HCT116 (cell line): Measurements from ENCODE around the gene CHAF1A. TPM values are rescaled to one million over a fixed set of nuclear protein-coding genes. Genes with fewer than 3 reads are reported as not detected.

Experiments
- ATAC-seq: fragments of 200-7000 bp; cut with Tn5 transposase; 2 replicates; pipeline ENCODE4 v1.9.1; 2020; ENCODE audit warnings: mild to moderate bottlenecking, moderate library complexity
- BruUV-seq: library from RNA; stranded (reverse); fragments of 400-500 nt; replicated peaks from 2 replicates; lab custom pipeline; 2021; lab: Mats Ljungman, UMichigan
- CTCF ChIA-PET: fragments of 300-600 bp; sonication (Branson Sonifier 250); formaldehyde crosslinking; loops from one replicate; lab custom pipeline; 2021; ENCODE audit warnings: antibody characterized with exemption; lab: Charles Lee
- POLR2A ChIA-PET: fragments of 300-600, 350-600 bp; sonication (Branson Sonifier 250); formaldehyde crosslinking; loops from one replicate; lab custom pipeline; 2021; ENCODE audit warnings: antibody characterized with exemption; lab: Charles Lee
- RAD21 ChIA-PET, 2 experiments: fragments of 300-600 bp; sonication (Branson Sonifier 250); formaldehyde crosslinking; loops; one replicate each; lab custom pipeline; 2023; ENCODE audit warnings: low total read pairs in 2 of 2; ENCODE audit not compliant: uncharacterized antibody in 2 of 2, unreplicated experiment in 2 of 2, low non-redundant PET in 1 of 2; lab: Charles Lee
- DNase-seq: peaks from one replicate; pipeline ENCODE4 v3.0.0-alpha.2; 2010; ENCODE audit warnings: low read depth, low spot score
- H2AFZ ChIP-seq: fragments of 200-600 bp; shearing (Covaris generic), sonication (generic); 2 replicates; pipeline ENCODE4 v1.6.1; 2017; ENCODE audit warnings: low read depth, mixed run types, mixed read lengths, antibody characterized with exemption, low read length; ENCODE audit not compliant: poor library complexity, severe bottlenecking
- H3K27ac ChIP-seq: 2 replicates; pipeline ENCODE4 v1.5.1; 2012; ENCODE audit warnings: low read depth, low read length
- H3K27me3 ChIP-seq: fragments of 200-600 bp; sonication (generic); 2 replicates; pipeline ENCODE4 v1.6.1; 2016; ENCODE audit warnings: mixed run types, low read length, mixed read lengths; ENCODE audit not compliant: insufficient read depth
- H3K36me3 ChIP-seq, 2 experiments: fragments of 200-500 bp in 1 of 2; fragments of 200-600 bp in 1 of 2; sonication (Bioruptor generic) in 1 of 2; sonication (generic) in 1 of 2; 2 replicates each; pipeline versions ENCODE4 v1.5.1 to v1.6.1; 2014 to 2016; ENCODE audit warnings: low read length in 2 of 2, inconsistent platforms in 1 of 2, mixed read lengths in 1 of 2, mixed run types in 1 of 2; ENCODE audit not compliant: insufficient read depth in 2 of 2, control insufficient read depth in 1 of 2
- H3K4me1 ChIP-seq, 2 experiments: fragments of 200-600 bp in 1 of 2; sonication (generic) in 1 of 2; 2 replicates each; pipeline versions ENCODE4 v1.5.1 to v1.6.1; 2012 to 2017; ENCODE audit warnings: low read length in 2 of 2, inconsistent platforms in 1 of 2, mild to moderate bottlenecking in 1 of 2, mixed read lengths in 1 of 2, mixed run types in 1 of 2, moderate library complexity in 1 of 2; ENCODE audit not compliant: insufficient read depth in 2 of 2, control insufficient read depth in 1 of 2
- H3K4me2 ChIP-seq: fragments of 200-600 bp; sonication (generic); 2 replicates; pipeline ENCODE4 v1.6.1; 2017; ENCODE audit warnings: mixed run types, low read length, mixed read lengths
- H3K4me3 ChIP-seq, 2 experiments: fragments of 200-600 bp in 1 of 2; sonication (generic) in 1 of 2; replicated peaks in 1 of 2; 2 replicates each; pipeline ENCODE4 v1.5.1; 2011 to 2016; ENCODE audit warnings: low read length in 2 of 2, control low read depth in 1 of 2, low read depth in 1 of 2, mild to moderate bottlenecking in 1 of 2, mixed read lengths in 1 of 2, mixed run types in 1 of 2
- H3K79me2 ChIP-seq: fragments of 200-600 bp; sonication (generic); 2 replicates; pipeline ENCODE4 v1.6.1; 2017; ENCODE audit warnings: mild to moderate bottlenecking, mixed run types, low read length, moderate library complexity, mixed read lengths; ENCODE audit not compliant: insufficient read depth
- H3K9ac ChIP-seq: fragments of 200-600 bp; sonication (generic); 2 replicates; pipeline ENCODE4 v1.6.1; 2016; ENCODE audit warnings: low read length, mixed read lengths
- H3K9me2 ChIP-seq: fragments of 200-600 bp; sonication (generic), shearing (Covaris generic); 2 replicates; pipeline ENCODE4 v1.6.1; 2017; ENCODE audit warnings: mixed run types, mild to moderate bottlenecking, moderate library complexity; ENCODE audit not compliant: insufficient read depth
- H3K9me3 ChIP-seq, 2 experiments: fragments of 200-500 bp in 1 of 2; fragments of 200-600 bp in 1 of 2; sonication (Bioruptor generic) in 1 of 2; sonication (generic) in 1 of 2; 2 replicates each; pipeline ENCODE4 v1.6.1; 2014 to 2017; ENCODE audit warnings: low read length in 2 of 2, mixed read lengths in 2 of 2, inconsistent platforms in 1 of 2, low read depth in 1 of 2, mild to moderate bottlenecking in 1 of 2, mixed run types in 1 of 2, moderate library complexity in 1 of 2; ENCODE audit not compliant: control insufficient read depth in 1 of 2, insufficient read depth in 1 of 2
- H4K20me1 ChIP-seq: fragments of 200-600 bp; sonication (generic), shearing (Covaris generic); 2 replicates; pipeline ENCODE4 v1.6.1; 2017; ENCODE audit warnings: mixed run types, mild to moderate bottlenecking, moderate library complexity; ENCODE audit not compliant: insufficient read depth
- CEBPB ChIP-seq: IDR thresholded peaks from 2 replicates; pipeline ENCODE4 v1.6.1; 2012; ENCODE audit warnings: low read depth
- EGR1 ChIP-seq: IDR thresholded peaks from 2 replicates; pipeline ENCODE4 v1.6.1; 2012; ENCODE audit warnings: low read depth
- ELF1 ChIP-seq: IDR thresholded peaks from 2 replicates; pipeline ENCODE4 v1.6.1; 2012; ENCODE audit warnings: low read depth, borderline replicate concordance
- EZH2 ChIP-seq: fragments of 200-600 bp; sonication (generic); IDR thresholded peaks from 2 replicates; pipeline ENCODE4 v1.6.1; 2017; ENCODE audit warnings: antibody characterized with exemption, mixed run types
- EZH2phosphoT487 ChIP-seq: fragments of 200-600 bp; IDR thresholded peaks from 2 replicates; pipeline ENCODE4 v1.6.1; 2018; ENCODE audit warnings: antibody characterized with exemption, borderline replicate concordance
- FOSL1 ChIP-seq: IDR thresholded peaks from 2 replicates; pipeline ENCODE4 v1.6.1; 2012; ENCODE audit warnings: low read depth
- JUND ChIP-seq: IDR thresholded peaks from 2 replicates; pipeline ENCODE4 v1.6.1; 2012
- POLR2A ChIP-seq: IDR thresholded peaks from 2 replicates; pipeline ENCODE4 v1.7.0; 2011; ENCODE audit warnings: borderline replicate concordance; ENCODE audit not compliant: insufficient read depth, insufficient read length; ENCODE audit errors: extremely low read depth
- SP1 ChIP-seq: IDR thresholded peaks from 2 replicates; pipeline ENCODE4 v1.6.1; 2012; ENCODE audit warnings: low read depth
- SRF ChIP-seq: IDR thresholded peaks from 2 replicates; pipeline ENCODE4 v1.6.1; 2012; ENCODE audit warnings: low read depth
- YY1 ChIP-seq: IDR thresholded peaks from 2 replicates; pipeline ENCODE4 v1.6.1; 2011; ENCODE audit warnings: low read length, low read depth, moderate library complexity, mild to moderate bottlenecking; ENCODE audit not compliant: insufficient replicate concordance; ENCODE audit errors: extremely low read depth
- ZFX ChIP-seq: fragments of 450-650 bp; IDR thresholded peaks from 2 replicates; pipeline ENCODE4 v1.6.1; 2017
- ZNF274 ChIP-seq: fragments of 200-500 bp; sonication (Bioruptor generic); IDR thresholded peaks from 2 replicates; pipeline ENCODE4 v1.6.1; 2014; ENCODE audit warnings: mild to moderate bottlenecking, low read depth, low read length, inconsistent platforms
- intact Hi-C: fragments of 100-400 bp; cut with micrococcal nuclease; formaldehyde crosslinking; loops from 2 replicates; pipeline ENCODE4 v1.10.0; 2022
- total RNA-seq: library from RNA; stranded (reverse); gene quantifications from one replicate; pipeline ENCODE4 v1.2.1, GENCODE V29; 2021; ENCODE audit not compliant: unreplicated experiment
- TF ChIP-seq, protein P1 (sequence below): IDR thresholded peaks from 2 replicates; pipeline ENCODE4 v1.6.1; 2011; ENCODE audit warnings: mild to moderate bottlenecking, low read length, moderate library complexity; ENCODE audit not compliant: insufficient replicate concordance; ENCODE audit errors: extremely low read depth
- TF ChIP-seq, protein P2 (sequence below): IDR thresholded peaks from 2 replicates; pipeline ENCODE4 v1.6.1; 2012
- TF ChIP-seq, protein P3 (sequence below): IDR thresholded peaks from 2 replicates; pipeline ENCODE4 v1.6.1; 2012; ENCODE audit warnings: low read depth

Gene CHAF1A
- total RNA-seq, 1 experiment from 2014 or later: 69.9 TPM

DNA sequence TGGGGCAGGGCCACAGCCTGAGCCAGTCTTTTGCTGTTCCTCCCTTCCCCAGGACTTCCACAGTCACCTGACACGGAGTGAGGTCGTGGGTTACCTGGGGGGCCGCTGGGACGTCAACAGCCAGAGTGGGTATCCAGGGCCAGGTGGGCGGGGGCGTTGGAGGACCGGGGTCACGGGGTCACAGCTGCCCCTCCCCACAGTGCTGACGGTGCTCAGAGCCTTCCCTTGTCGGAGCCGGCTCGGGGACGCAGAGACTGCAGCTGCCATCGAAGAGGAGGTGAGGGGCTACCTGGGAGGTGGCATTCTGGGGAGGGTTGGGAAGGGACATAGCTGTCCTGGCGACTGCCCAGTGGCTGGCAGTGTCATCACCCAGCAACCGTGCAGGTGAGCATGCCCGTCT, 47.5 kb upstream of the CHAF1A start:
- Histone ChIP-seq H2AFZ (no peak overlapping the region), H3K79me2 (no peaks in the 10 kb centered on the region), H3K4me3 (no peak overlapping the region), H3K9me2 (no peaks in the 10 kb centered on the region), H3K36me3 (peaks cover 3 to 4% of the 10 kb centered on the region in 2 experiments; a peak in 2 of 4 replicates), H4K20me1 (no peaks in the 10 kb centered on the region), H3K4me2 (no peak overlapping the region), H3K27ac (no peak overlapping the region), H3K4me1 (no peaks in the 10 kb centered on the region), H3K9ac (no peak overlapping the region), H3K27me3 (no peaks in the 10 kb centered on the region), H3K9me3 (no peaks in the 10 kb centered on the region)
- ATAC-seq (no peak), DNase-seq (no peak)
- no peak for TF ChIP-seq FOSL1
- no peak for TF ChIP-seq EZH2
- no peak for TF ChIP-seq CEBPB
- TF ChIP-seq EGR1: no peak
- TF ChIP-seq SP1: no peak
- TF ChIP-seq ZFX: no peak
- TF ChIP-seq, protein P1, sequence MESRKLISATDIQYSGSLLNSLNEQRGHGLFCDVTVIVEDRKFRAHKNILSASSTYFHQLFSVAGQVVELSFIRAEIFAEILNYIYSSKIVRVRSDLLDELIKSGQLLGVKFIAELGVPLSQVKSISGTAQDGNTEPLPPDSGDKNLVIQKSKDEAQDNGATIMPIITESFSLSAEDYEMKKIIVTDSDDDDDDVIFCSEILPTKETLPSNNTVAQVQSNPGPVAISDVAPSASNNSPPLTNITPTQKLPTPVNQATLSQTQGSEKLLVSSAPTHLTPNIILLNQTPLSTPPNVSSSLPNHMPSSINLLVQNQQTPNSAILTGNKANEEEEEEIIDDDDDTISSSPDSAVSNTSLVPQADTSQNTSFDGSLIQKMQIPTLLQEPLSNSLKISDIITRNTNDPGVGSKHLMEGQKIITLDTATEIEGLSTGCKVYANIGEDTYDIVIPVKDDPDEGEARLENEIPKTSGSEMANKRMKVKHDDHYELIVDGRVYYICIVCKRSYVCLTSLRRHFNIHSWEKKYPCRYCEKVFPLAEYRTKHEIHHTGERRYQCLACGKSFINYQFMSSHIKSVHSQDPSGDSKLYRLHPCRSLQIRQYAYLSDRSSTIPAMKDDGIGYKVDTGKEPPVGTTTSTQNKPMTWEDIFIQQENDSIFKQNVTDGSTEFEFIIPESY: no peak
- TF ChIP-seq ELF1: no peak
- TF ChIP-seq YY1: no peak
- TF ChIP-seq ZNF274: no peak
- TF ChIP-seq, protein P2, sequence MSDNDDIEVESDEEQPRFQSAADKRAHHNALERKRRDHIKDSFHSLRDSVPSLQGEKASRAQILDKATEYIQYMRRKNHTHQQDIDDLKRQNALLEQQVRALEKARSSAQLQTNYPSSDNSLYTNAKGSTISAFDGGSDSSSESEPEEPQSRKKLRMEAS: no peak
- TF ChIP-seq, protein P3, sequence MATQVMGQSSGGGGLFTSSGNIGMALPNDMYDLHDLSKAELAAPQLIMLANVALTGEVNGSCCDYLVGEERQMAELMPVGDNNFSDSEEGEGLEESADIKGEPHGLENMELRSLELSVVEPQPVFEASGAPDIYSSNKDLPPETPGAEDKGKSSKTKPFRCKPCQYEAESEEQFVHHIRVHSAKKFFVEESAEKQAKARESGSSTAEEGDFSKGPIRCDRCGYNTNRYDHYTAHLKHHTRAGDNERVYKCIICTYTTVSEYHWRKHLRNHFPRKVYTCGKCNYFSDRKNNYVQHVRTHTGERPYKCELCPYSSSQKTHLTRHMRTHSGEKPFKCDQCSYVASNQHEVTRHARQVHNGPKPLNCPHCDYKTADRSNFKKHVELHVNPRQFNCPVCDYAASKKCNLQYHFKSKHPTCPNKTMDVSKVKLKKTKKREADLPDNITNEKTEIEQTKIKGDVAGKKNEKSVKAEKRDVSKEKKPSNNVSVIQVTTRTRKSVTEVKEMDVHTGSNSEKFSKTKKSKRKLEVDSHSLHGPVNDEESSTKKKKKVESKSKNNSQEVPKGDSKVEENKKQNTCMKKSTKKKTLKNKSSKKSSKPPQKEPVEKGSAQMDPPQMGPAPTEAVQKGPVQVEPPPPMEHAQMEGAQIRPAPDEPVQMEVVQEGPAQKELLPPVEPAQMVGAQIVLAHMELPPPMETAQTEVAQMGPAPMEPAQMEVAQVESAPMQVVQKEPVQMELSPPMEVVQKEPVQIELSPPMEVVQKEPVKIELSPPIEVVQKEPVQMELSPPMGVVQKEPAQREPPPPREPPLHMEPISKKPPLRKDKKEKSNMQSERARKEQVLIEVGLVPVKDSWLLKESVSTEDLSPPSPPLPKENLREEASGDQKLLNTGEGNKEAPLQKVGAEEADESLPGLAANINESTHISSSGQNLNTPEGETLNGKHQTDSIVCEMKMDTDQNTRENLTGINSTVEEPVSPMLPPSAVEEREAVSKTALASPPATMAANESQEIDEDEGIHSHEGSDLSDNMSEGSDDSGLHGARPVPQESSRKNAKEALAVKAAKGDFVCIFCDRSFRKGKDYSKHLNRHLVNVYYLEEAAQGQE: no peak
- no peak for TF ChIP-seq POLR2A
- TF ChIP-seq SRF: no peak
- no peak for TF ChIP-seq JUND
- no peak for TF ChIP-seq EZH2phosphoT487
- ChIA-PET POLR2A (interaction anchor here (0.6 kb wide), 1 partner anchor 108 kb away, joined by 3 read pairs; the partner anchor contains the start of gene YJU2), CTCF (interaction anchor here (1.1 kb wide), 1 partner anchor 88 kb away, joined by 4 read pairs; no protein-coding TSS in a partner anchor), RAD21 (no interaction called here)
- no TSS peak for BruUV-seq
- intact Hi-C loops: no loop called here
